SK-N-SH (cell line): ENCODE results near the gene MAPT. TPM values are rescaled to one million over a fixed set of nuclear protein-coding genes. Genes with fewer than 3 reads are reported as not detected.

Experiments
- CTCF ChIA-PET: fragments of 300-600, 350-600 bp; formaldehyde crosslinking; extraction: SDS; loops from one replicate; lab custom pipeline; 2021; lab: Yijun Ruan, JAX
- POLR2A ChIA-PET: fragments of 350-600 bp; sonication (Branson Sonifier 250); formaldehyde crosslinking; extraction: SDS; loops from one replicate; lab custom pipeline; 2020; ENCODE audit warnings: antibody characterized with exemption, inconsistent platforms; lab: Yijun Ruan, JAX
- DNase-seq: peaks from one replicate; pipeline ENCODE4 v3.0.0; 2012
- H2AFZ ChIP-seq: fragments of 200-600 bp; sonication (generic); 2 replicates; pipeline ENCODE4 v1.8.1; 2016; ENCODE audit warnings: antibody characterized with exemption, mild to moderate bottlenecking, low read depth
- H3F3A ChIP-seq: fragments of 200-600 bp; sonication (generic); replicated peaks from 2 replicates; pipeline ENCODE3; 2016; ENCODE audit warnings: antibody characterized with exemption, mild to moderate bottlenecking; ENCODE audit not compliant: insufficient read depth
- H3K27ac ChIP-seq, 2 experiments: fragments of 200-500 bp in 1 of 2; fragments of 200-600 bp in 1 of 2; sonication (Bioruptor generic) in 1 of 2; sonication (generic), shearing (Covaris generic) in 1 of 2; 2 replicates each; pipeline versions ENCODE4 v1.5.1 to v1.6.1; 2014 to 2016; ENCODE audit warnings: low read depth in 2 of 2, inconsistent platforms in 1 of 2, low read length in 1 of 2, mild to moderate bottlenecking in 1 of 2, mixed read lengths in 1 of 2
- H3K27me3 ChIP-seq: fragments of 200-600 bp; sonication (generic), shearing (Covaris generic); 2 replicates; pipeline ENCODE4 v1.6.1; 2016; ENCODE audit warnings: mixed run types; ENCODE audit not compliant: insufficient read depth
- H3K36me3 ChIP-seq, 2 experiments: fragments of 200-500 bp in 1 of 2; fragments of 200-600 bp in 1 of 2; sonication (Bioruptor generic) in 1 of 2; sonication (generic) in 1 of 2; replicated peaks in 1 of 2; 2 replicates each; pipeline versions ENCODE3 to v1.5.1; 2014 to 2016; ENCODE audit warnings: low read length in 1 of 2, mild to moderate bottlenecking in 1 of 2; ENCODE audit not compliant: insufficient read depth in 2 of 2, control insufficient read depth in 1 of 2
- H3K4me1 ChIP-seq, 2 experiments: fragments of 200-500 bp in 1 of 2; fragments of 200-600 bp in 1 of 2; sonication (Bioruptor generic) in 1 of 2; sonication (generic), shearing (Covaris generic) in 1 of 2; 2 replicates each; pipeline versions ENCODE4 v1.5.1 to v1.6.1; 2014 to 2016; ENCODE audit warnings: low read depth in 1 of 2, low read length in 1 of 2, mixed run types in 1 of 2; ENCODE audit not compliant: insufficient read depth in 2 of 2, control insufficient read depth in 1 of 2
- H3K4me2 ChIP-seq: fragments of 200-600 bp; sonication (generic), shearing (Covaris generic); 2 replicates; pipeline ENCODE4 v1.6.1; 2017; ENCODE audit warnings: mixed run types
- H3K4me3 ChIP-seq, 2 experiments: fragments of 200-500 bp in 1 of 2; fragments of 200-600 bp in 1 of 2; sonication (Bioruptor generic) in 1 of 2; sonication (generic), shearing (Covaris generic) in 1 of 2; 2 replicates each; pipeline versions ENCODE4 v1.5.1 to v1.8.1; 2014 to 2016; ENCODE audit warnings: low read depth in 2 of 2, inconsistent platforms in 1 of 2, low read length in 1 of 2, mild to moderate bottlenecking in 1 of 2, mixed read lengths in 1 of 2, moderate library complexity in 1 of 2
- H3K79me2 ChIP-seq: fragments of 200-600 bp; sonication (generic); 2 replicates; pipeline ENCODE4 v1.8.1; 2017; ENCODE audit warnings: mild to moderate bottlenecking; ENCODE audit not compliant: insufficient read depth
- H3K9ac ChIP-seq: fragments of 200-600 bp; sonication (generic); 2 replicates; pipeline ENCODE4 v1.6.1; 2017; ENCODE audit warnings: mixed run types
- H3K9me2 ChIP-seq: fragments of 200-600 bp; sonication (generic); 2 replicates; pipeline ENCODE4 v1.6.1; 2017; ENCODE audit warnings: mixed run types
- H3K9me3 ChIP-seq: fragments of 200-600 bp; sonication (generic); 2 replicates; pipeline ENCODE4 v1.6.1; 2017; ENCODE audit warnings: mixed run types, mild to moderate bottlenecking, moderate library complexity
- H4K20me1 ChIP-seq: fragments of 200-600 bp; sonication (generic); 2 replicates; pipeline ENCODE4 v1.6.1; 2017; ENCODE audit warnings: mild to moderate bottlenecking, mixed run types; ENCODE audit not compliant: insufficient read depth
- CHD2 ChIP-seq: fragments of 150-350 bp; IDR thresholded peaks from 2 replicates; pipeline ENCODE4 v1.6.1; 2018; ENCODE audit warnings: low read length; ENCODE audit not compliant: partially characterized antibody
- ELF1 ChIP-seq: IDR thresholded peaks from 2 replicates; pipeline ENCODE4 v1.4.0; 2012
- EP300 ChIP-seq, 2 experiments: IDR thresholded peaks; 2 replicates each; pipeline versions ENCODE4 v1.4.0 to v1.6.1; 2012; ENCODE audit warnings: borderline replicate concordance in 1 of 2, low read depth in 1 of 2, low read length in 1 of 2
- EZH2phosphoT487 ChIP-seq: fragments of 200-600 bp; sonication (generic); IDR thresholded peaks from 2 replicates; pipeline ENCODE4 v1.6.1; 2017; ENCODE audit warnings: low read depth, mixed run types, mild to moderate bottlenecking, antibody characterized with exemption, moderate library complexity, borderline replicate concordance
- FOSL2 ChIP-seq: IDR thresholded peaks from 2 replicates; pipeline ENCODE4 v1.4.0; 2012; ENCODE audit warnings: low read depth, mild to moderate bottlenecking, moderate library complexity, borderline replicate concordance
- FOXM1 ChIP-seq: IDR thresholded peaks from 2 replicates; pipeline ENCODE4 v1.4.0; 2012; ENCODE audit warnings: low read depth, mild to moderate bottlenecking
- MXI1 ChIP-seq: IDR thresholded peaks from 2 replicates; pipeline ENCODE4 v1.6.1; 2012; ENCODE audit warnings: mild to moderate bottlenecking, low read depth, low read length, improper control_type of control experiment
- NFIC ChIP-seq: IDR thresholded peaks from 2 replicates; pipeline ENCODE4 v1.4.0; 2012; ENCODE audit warnings: borderline replicate concordance
- RAD21 ChIP-seq: IDR thresholded peaks from 2 replicates; pipeline ENCODE4 v1.6.1; 2012; ENCODE audit warnings: mild to moderate bottlenecking, low read length
- RCOR1 ChIP-seq: fragments of 150-350 bp; IDR thresholded peaks from 2 replicates; pipeline ENCODE4 v1.6.1; 2017; ENCODE audit warnings: antibody characterized with exemption, low read length
- RFX5 ChIP-seq: IDR thresholded peaks from 2 replicates; pipeline ENCODE4 v1.6.1; 2012; ENCODE audit warnings: mild to moderate bottlenecking, improper control_type of control experiment, low read length
- SIN3A ChIP-seq: IDR thresholded peaks from 2 replicates; pipeline ENCODE4 v1.6.1; 2012; ENCODE audit warnings: low read depth, mild to moderate bottlenecking, low read length, moderate library complexity, borderline replicate concordance
- SMC3 ChIP-seq: IDR thresholded peaks from 2 replicates; pipeline ENCODE4 v1.6.1; 2012; ENCODE audit warnings: low read depth, low read length, improper control_type of control experiment
- TAF1 ChIP-seq: IDR thresholded peaks from 2 replicates; pipeline ENCODE4 v1.6.1; 2012; ENCODE audit warnings: low read depth, mild to moderate bottlenecking, low read length, moderate library complexity, borderline replicate concordance
- TCF12 ChIP-seq: IDR thresholded peaks from 2 replicates; pipeline ENCODE4 v1.4.0; 2012
- ZBTB33 ChIP-seq: IDR thresholded peaks from 2 replicates; pipeline ENCODE4 v1.4.0; 2012; ENCODE audit warnings: low read depth, borderline replicate concordance
- WGBS: methylation state at CpG from one replicate; pipeline ENCODE4 v1.1.6; 2017; ENCODE audit warnings: low lambda C conversion rate; 5-methylcytosine and 5-hydroxymethylcytosine counted together
- polyA plus RNA-seq, 3 experiments: library from polyadenylated mRNA; depleted of rRNA; stranded (reverse); fragments of >200 nt; gene quantifications; 2 replicates each; pipeline ENCODE4 v1.2.3, GENCODE V29; 2012
- TF ChIP-seq, protein P1 (sequence below): IDR thresholded peaks from 2 replicates; pipeline ENCODE4 v1.4.0; 2012; ENCODE audit warnings: low read depth, borderline replicate concordance
- TF ChIP-seq, protein P2 (sequence below): IDR thresholded peaks from 2 replicates; pipeline ENCODE4; 2012
- TF ChIP-seq, protein P3 (sequence below): fragments of 200-600 bp; sonication (generic); IDR thresholded peaks from 2 replicates; pipeline ENCODE4 v1.6.1; 2017; ENCODE audit warnings: antibody characterized with exemption, mild to moderate bottlenecking, moderate library complexity

MAPT gene
- polyA plus RNA-seq, 1 of the 3 experiments (the other 2 are of a cell fraction), result 0.74 TPM

DNA sequence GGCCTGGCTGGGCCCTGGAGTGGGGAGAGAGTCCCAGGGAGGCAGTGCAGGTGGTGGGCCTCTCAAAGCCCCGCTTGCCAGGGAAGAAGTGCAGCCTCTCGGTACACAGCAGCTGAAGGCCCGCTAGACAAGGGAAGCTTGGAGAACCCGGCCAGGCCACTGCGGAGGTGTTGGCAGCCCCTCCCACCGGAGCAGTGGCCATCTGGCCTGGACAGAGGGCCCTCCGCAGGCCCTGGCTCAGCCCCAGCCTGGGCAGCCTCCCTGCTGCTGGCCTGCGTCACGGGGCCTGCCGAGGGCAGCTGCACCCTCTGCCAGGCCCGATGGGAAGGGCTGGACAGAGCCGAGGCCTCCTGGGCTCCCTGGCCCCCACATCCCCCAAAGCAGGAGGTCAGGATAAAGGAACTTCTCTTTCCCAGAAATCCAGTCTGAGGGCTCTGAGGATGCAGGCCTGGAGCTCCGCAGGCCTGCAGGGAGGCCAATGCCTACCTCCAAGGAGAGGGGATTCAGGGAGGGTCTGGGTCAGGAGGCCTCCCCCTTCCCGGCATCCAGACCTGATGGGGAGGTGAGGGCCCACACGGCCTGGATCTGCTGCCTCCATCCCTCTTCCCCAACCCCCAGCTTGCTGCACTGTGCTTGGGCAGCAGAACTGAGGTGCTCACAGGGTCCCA lies 45.4 kb upstream of the MAPT start:
- H3K27me3 ChIP-seq, result peaks cover 12% of the 10 kb centered on the region
- ChIA-PET POLR2A (interaction anchor here (1.1 to 1.3 kb wide), 2 partner anchors 10 to 13 kb away, joined by 3 to 4 read pairs; no protein-coding TSS in a partner anchor), CTCF (interaction anchor here (0.7 to 17.2 kb wide), 12 partner anchors 9 to 213 kb away, joined by 3 to 327 read pairs (median 5); no protein-coding TSS in a partner anchor)
- peak; percentile 16 for TF ChIP-seq CHD2
- TF ChIP-seq SMC3, result peak; percentile 9; the same call in 1 of the 2 replicates
- peak; percentile 21; the same call in 1 of the 2 replicates for TF ChIP-seq RAD21
- TF ChIP-seq RCOR1, result peak; percentile 63; the same call in 1 of the 2 replicates
- TF ChIP-seq EP300 (IDR thresholded peaks at IDR 0.05; ENCODE audit: borderline replicate concordance in 1 of 2, low read depth in 1 of 2, low read length in 1 of 2), result peak in 1 of 2 experiments; percentile 50; a peak in 1 of 4 replicates
- TF ChIP-seq FOXM1, result no peak
- TF ChIP-seq FOSL2, result no peak
- TF ChIP-seq MXI1, result 0 out of 2 replicates have a peak, but pooled peaks have one; percentile 47
- no peaks in the 10 kb centered on the region for H3K9me2 ChIP-seq
- no peaks in the 10 kb centered on the region for H4K20me1 ChIP-seq
- H2AFZ ChIP-seq, result no peak overlapping the region
- H3K9me3 ChIP-seq, result no peaks in the 10 kb centered on the region
- no peak overlapping the region for H3K9ac ChIP-seq
- peak overlapping the region in 1 of 2 experiments; percentile 73; a peak in 2 of 4 replicates for H3K27ac ChIP-seq
- H3K36me3 ChIP-seq, result no peaks in the 10 kb centered on the region
- no peak overlapping the region for H3K4me3 ChIP-seq
- WGBS, result 67% methylated on average over 13 of the region's 15 CpGs
- H3K79me2 ChIP-seq, result no peaks in the 10 kb centered on the region
- no peaks in the 10 kb centered on the region for H3F3A ChIP-seq
- peaks cover 0 to 15% of the 10 kb centered on the region in 2 experiments; a peak in 1 of 4 replicates for H3K4me1 ChIP-seq
- peak; percentile 92 for DNase-seq
- no peak overlapping the region for H3K4me2 ChIP-seq

DNA sequence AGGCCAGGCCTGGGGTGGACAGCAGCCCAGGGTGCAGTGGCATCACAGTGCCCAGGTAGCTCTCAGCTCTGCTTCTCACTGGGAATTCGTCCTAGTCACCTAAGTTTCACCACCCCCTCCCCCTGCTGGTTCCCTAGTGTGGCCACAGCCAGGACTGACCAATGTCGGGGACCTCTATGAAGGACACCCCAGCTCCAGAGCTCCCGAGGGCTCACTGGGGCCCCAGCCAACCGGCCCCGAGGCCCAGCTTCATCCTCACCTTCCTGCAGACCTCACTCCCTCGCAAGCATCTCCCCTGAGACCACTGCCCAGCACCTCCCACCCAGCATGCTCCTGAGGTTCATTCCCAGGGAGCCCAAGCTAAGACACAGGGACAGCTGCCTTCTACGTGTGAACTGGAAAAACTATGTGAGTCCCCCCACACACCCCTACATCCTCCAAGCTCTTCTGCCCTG lies 44.8 kb upstream of the MAPT start:
- H3K36me3 ChIP-seq, result no peaks in the 10 kb centered on the region
- peaks cover 12% of the 10 kb centered on the region for H3K27me3 ChIP-seq
- no peak overlapping the region for H3K4me2 ChIP-seq
- H3K9me3 ChIP-seq, result no peaks in the 10 kb centered on the region
- no peak overlapping the region for H3K9ac ChIP-seq
- no peak for DNase-seq
- no peak overlapping the region for H2AFZ ChIP-seq
- no peaks in the 10 kb centered on the region for H3K79me2 ChIP-seq
- WGBS, result 66% methylated on average over 7 of the region's 7 CpGs
- H3F3A ChIP-seq, result no peaks in the 10 kb centered on the region
- no peaks in the 10 kb centered on the region for H4K20me1 ChIP-seq
- POLR2A ChIA-PET, result interaction anchor here (0.6 to 1.3 kb wide), 3 partner anchors 11 to 212 kb away, joined by 3 to 4 read pairs (median 4); no protein-coding TSS in a partner anchor
- H3K4me1 ChIP-seq, result peaks cover 0 to 15% of the 10 kb centered on the region in 2 experiments; a peak in 1 of 4 replicates
- H3K27ac ChIP-seq, result peak overlapping the region in 1 of 2 experiments; percentile 73; a peak in 1 of 4 replicates
- CTCF ChIA-PET, result interaction anchor here (0.7 to 17.2 kb wide), 12 partner anchors 8 to 214 kb away, joined by 3 to 327 read pairs (median 5); no protein-coding TSS in a partner anchor
- H3K9me2 ChIP-seq, result no peaks in the 10 kb centered on the region
- H3K4me3 ChIP-seq, result no peak overlapping the region
- no peak for TF ChIP-seq NFIC
- TF ChIP-seq, protein P1, sequence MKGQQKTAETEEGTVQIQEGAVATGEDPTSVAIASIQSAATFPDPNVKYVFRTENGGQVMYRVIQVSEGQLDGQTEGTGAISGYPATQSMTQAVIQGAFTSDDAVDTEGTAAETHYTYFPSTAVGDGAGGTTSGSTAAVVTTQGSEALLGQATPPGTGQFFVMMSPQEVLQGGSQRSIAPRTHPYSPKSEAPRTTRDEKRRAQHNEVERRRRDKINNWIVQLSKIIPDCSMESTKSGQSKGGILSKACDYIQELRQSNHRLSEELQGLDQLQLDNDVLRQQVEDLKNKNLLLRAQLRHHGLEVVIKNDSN, result no peak
- TF ChIP-seq SIN3A, result no peak
- TF ChIP-seq SMC3, result no peak
- TF ChIP-seq RFX5, result no peak
- TF ChIP-seq, protein P2, sequence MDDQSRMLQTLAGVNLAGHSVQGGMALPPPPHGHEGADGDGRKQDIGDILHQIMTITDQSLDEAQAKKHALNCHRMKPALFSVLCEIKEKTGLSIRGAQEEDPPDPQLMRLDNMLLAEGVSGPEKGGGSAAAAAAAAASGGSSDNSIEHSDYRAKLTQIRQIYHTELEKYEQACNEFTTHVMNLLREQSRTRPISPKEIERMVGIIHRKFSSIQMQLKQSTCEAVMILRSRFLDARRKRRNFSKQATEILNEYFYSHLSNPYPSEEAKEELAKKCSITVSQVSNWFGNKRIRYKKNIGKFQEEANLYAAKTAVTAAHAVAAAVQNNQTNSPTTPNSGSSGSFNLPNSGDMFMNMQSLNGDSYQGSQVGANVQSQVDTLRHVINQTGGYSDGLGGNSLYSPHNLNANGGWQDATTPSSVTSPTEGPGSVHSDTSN, result no peak
- no peak for TF ChIP-seq RAD21
- TF ChIP-seq ELF1, result no peak
- TF ChIP-seq ZBTB33, result no peak
- TF ChIP-seq TAF1, result no peak
- TF ChIP-seq EP300 (IDR thresholded peaks at IDR 0.05; ENCODE audit: borderline replicate concordance in 1 of 2, low read depth in 1 of 2, low read length in 1 of 2), result no peak
- no peak for TF ChIP-seq TCF12
- no peak for TF ChIP-seq CHD2
- TF ChIP-seq FOSL2, result no peak
- TF ChIP-seq, protein P3, sequence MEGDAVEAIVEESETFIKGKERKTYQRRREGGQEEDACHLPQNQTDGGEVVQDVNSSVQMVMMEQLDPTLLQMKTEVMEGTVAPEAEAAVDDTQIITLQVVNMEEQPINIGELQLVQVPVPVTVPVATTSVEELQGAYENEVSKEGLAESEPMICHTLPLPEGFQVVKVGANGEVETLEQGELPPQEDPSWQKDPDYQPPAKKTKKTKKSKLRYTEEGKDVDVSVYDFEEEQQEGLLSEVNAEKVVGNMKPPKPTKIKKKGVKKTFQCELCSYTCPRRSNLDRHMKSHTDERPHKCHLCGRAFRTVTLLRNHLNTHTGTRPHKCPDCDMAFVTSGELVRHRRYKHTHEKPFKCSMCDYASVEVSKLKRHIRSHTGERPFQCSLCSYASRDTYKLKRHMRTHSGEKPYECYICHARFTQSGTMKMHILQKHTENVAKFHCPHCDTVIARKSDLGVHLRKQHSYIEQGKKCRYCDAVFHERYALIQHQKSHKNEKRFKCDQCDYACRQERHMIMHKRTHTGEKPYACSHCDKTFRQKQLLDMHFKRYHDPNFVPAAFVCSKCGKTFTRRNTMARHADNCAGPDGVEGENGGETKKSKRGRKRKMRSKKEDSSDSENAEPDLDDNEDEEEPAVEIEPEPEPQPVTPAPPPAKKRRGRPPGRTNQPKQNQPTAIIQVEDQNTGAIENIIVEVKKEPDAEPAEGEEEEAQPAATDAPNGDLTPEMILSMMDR, result no peak
- no peak for TF ChIP-seq EZH2phosphoT487
- no peak for TF ChIP-seq FOXM1
